Measurements from ENCODE around the gene POR. TPM values are rescaled to one million over a fixed set of nuclear protein-coding genes. Genes with fewer than 3 reads are reported as not detected.

Gene POR
- total and polyA plus RNA-seq, 2 experiments from 2014 or later = 106 to 220 TPM

DNA sequence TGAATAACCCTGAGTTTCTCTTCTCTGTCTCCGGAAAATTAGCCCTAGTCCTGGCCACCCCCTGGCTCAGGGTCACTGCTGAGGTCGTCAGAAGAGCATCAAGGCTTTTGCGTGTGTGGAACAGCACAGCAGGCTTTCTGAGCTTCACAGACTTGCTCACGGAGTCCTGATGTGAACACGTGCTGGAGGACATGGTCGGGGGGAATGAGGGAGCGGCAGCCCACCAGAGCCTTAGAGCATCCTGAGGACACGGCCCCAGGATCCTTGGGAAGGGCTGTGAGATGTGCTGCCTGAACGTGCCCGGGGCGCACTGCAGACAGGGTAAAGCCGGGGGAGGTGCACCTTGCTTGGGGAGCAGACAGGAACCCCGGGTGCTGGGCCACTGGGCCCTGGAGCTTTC is 50.7 kb downstream of the POR start:
- no peak for DNase-seq (ENCODE audit: low spot score)
- TF ChIP-seq EZH2 (IDR thresholded peaks at IDR 0.05; ENCODE audit: borderline replicate concordance) (no peak), EZH2phosphoT487 (IDR thresholded peaks at IDR 0.05; ENCODE audit: low read depth, severe bottlenecking, unreplicated experiment) (no peak)
- TF ChIP-seq, protein P1, sequence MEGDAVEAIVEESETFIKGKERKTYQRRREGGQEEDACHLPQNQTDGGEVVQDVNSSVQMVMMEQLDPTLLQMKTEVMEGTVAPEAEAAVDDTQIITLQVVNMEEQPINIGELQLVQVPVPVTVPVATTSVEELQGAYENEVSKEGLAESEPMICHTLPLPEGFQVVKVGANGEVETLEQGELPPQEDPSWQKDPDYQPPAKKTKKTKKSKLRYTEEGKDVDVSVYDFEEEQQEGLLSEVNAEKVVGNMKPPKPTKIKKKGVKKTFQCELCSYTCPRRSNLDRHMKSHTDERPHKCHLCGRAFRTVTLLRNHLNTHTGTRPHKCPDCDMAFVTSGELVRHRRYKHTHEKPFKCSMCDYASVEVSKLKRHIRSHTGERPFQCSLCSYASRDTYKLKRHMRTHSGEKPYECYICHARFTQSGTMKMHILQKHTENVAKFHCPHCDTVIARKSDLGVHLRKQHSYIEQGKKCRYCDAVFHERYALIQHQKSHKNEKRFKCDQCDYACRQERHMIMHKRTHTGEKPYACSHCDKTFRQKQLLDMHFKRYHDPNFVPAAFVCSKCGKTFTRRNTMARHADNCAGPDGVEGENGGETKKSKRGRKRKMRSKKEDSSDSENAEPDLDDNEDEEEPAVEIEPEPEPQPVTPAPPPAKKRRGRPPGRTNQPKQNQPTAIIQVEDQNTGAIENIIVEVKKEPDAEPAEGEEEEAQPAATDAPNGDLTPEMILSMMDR (IDR thresholded peaks at IDR 0.05; ENCODE audit: poor library complexity) = no peak
- Histone ChIP-seq H3K9me3 (ENCODE audit: low read depth) (no peaks in the 10 kb centered on the region), H3K4me1 (ENCODE audit: insufficient read depth) (peaks cover 10% of the 10 kb centered on the region), H3K79me2 (peaks cover 19% of the 10 kb centered on the region), H3K27me3 (no peaks in the 10 kb centered on the region), H3K4me3 (no peak overlapping the region), H3K9me2 (replicated peaks; ENCODE audit: insufficient read depth) (no peaks in the 10 kb centered on the region), H3K4me2 (no peak overlapping the region), H2AFZ (no peak overlapping the region), H3K27ac (no peak overlapping the region), H4K20me1 (ENCODE audit: insufficient read depth, poor library complexity, severe bottlenecking) (no peaks in the 10 kb centered on the region), H3K36me3 (replicated peaks; ENCODE audit: insufficient read depth, low read depth) (no peaks in the 10 kb centered on the region)
- 83% methylated on average over 13 of the region's 13 CpGs for WGBS (ENCODE audit: low lambda C conversion rate, missing lambda C conversion rate)

DNA sequence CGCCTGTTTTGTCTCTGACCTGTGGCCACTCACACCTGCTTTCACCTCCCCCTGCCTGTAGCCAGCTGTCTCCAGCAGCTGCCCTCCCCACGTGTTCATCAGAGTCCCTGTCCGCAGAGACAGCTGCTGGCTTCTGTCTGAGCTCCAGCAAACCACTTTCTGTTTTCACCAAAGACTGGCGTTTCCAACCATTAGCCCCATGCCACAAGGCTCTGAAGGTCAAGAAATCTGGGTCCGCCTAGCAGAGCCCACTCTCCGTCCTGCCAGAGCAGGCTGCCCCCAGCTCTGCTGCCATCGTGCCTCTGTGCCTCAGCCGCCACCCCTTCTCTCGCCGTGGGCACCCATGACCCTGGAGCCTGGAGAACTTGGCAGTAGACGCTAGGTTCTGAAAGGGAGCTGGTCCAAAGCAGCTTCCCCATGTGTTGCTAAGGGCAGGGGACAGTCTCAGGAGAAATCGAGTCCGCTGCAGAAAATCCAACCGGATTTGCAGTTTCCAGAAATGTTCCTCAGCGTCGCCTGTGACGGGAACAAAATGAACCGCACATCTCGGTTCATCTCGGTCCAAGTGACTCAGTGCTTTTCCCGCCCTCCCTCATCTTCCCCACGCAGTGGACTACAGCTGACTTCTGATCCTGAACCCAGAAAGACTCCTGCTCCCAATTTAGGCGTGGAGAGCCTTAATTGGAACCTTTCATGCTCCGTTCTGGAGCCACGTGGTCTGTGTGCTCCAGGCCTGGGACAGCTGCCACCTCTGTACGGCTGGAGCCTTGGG is 51.4 kb downstream of the POR start:
- DNase-seq (ENCODE audit: low spot score) = peak; percentile 4
- Histone ChIP-seq H3K4me1 (ENCODE audit: insufficient read depth) (peaks cover 13% of the 10 kb centered on the region), H3K27me3 (no peaks in the 10 kb centered on the region), H4K20me1 (ENCODE audit: insufficient read depth, poor library complexity, severe bottlenecking) (no peaks in the 10 kb centered on the region), H2AFZ (no peak overlapping the region), H3K36me3 (replicated peaks; ENCODE audit: insufficient read depth, low read depth) (no peaks in the 10 kb centered on the region), H3K4me3 (no peak overlapping the region), H3K79me2 (peaks cover 19% of the 10 kb centered on the region), H3K27ac (peak overlapping the region; percentile 45), H3K9me3 (ENCODE audit: low read depth) (no peaks in the 10 kb centered on the region), H3K4me2 (no peak overlapping the region), H3K9me2 (replicated peaks; ENCODE audit: insufficient read depth) (no peaks in the 10 kb centered on the region)
- TF ChIP-seq, protein P1 (IDR thresholded peaks at IDR 0.05; ENCODE audit: poor library complexity) = no peak
- no peak for TF ChIP-seq EZH2 (IDR thresholded peaks at IDR 0.05; ENCODE audit: borderline replicate concordance)
- TF ChIP-seq EZH2phosphoT487 (IDR thresholded peaks at IDR 0.05; ENCODE audit: low read depth, severe bottlenecking, unreplicated experiment) = no peak
- 81% methylated on average over 26 of the region's 26 CpGs for WGBS (ENCODE audit: low lambda C conversion rate, missing lambda C conversion rate)

DNA sequence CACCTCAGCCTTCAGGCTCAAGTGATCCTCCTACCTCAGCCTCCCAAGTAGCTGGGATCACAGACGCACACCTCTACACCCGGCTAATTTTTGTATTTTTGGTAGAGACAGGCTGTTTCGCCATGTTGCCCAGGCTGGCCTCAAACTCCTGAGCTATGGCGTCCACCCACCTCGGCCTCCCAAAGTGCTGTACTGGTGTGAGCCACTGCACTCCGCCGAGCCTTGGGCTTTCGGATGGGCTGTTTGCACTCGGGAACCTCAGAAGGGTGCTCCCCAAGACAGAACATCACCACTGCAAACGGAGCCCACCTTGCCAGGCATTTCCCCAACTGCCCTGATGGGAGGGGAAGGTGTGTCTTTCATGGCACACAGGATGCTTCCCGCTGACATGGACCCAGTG is 52.1 kb downstream of the POR start:
- no peaks in the 10 kb centered on the region for H3K36me3 ChIP-seq (replicated peaks; ENCODE audit: insufficient read depth, low read depth)
- H3K27ac ChIP-seq = peak overlapping the region; percentile 45
- no peak overlapping the region for H2AFZ ChIP-seq
- H3K79me2 ChIP-seq = peaks cover 12% of the 10 kb centered on the region
- no peaks in the 10 kb centered on the region for H4K20me1 ChIP-seq (ENCODE audit: insufficient read depth, poor library complexity, severe bottlenecking)
- no peak for DNase-seq (ENCODE audit: low spot score)
- no peak overlapping the region for H3K4me2 ChIP-seq
- H3K9me3 ChIP-seq (ENCODE audit: low read depth) = no peaks in the 10 kb centered on the region
- WGBS (ENCODE audit: low lambda C conversion rate, missing lambda C conversion rate) = 97% methylated on average over 11 of the region's 11 CpGs
- H3K4me1 ChIP-seq (ENCODE audit: insufficient read depth) = peaks cover 13% of the 10 kb centered on the region
- H3K27me3 ChIP-seq = no peaks in the 10 kb centered on the region
- H3K9me2 ChIP-seq (replicated peaks; ENCODE audit: insufficient read depth) = no peaks in the 10 kb centered on the region
- H3K4me3 ChIP-seq = no peak overlapping the region
- TF ChIP-seq EZH2phosphoT487 (IDR thresholded peaks at IDR 0.05; ENCODE audit: low read depth, severe bottlenecking, unreplicated experiment) (no peak), EZH2 (IDR thresholded peaks at IDR 0.05; ENCODE audit: borderline replicate concordance) (no peak)
- TF ChIP-seq, protein P1 (IDR thresholded peaks at IDR 0.05; ENCODE audit: poor library complexity) = no peak
